ENCODE results near the gene KDM4E. TPM values are rescaled to one million over a fixed set of nuclear protein-coding genes. Genes with fewer than 3 reads are reported as not detected.

KDM4E gene
- total RNA-seq, 2 donors from 2014 or later, result not detected

Other genes starting within 250 kb of the KDM4E start
- gene CWC15, start 51.7 kb upstream of the KDM4E start, total RNA-seq, result 10 to 100 TPM; 75.1 to 91.4 TPM
- 1 to 10 TPM; 1.4 to 1.8 TPM for gene KDM4D, start 51.5 kb upstream of the KDM4E start, total RNA-seq
- not detected for gene KDM4F, start 24.2 kb downstream of the KDM4E start, total RNA-seq
- gene SRSF8, start 41.7 kb downstream of the KDM4E start, total RNA-seq, result 10 to 100 TPM; 37.9 to 43.7 TPM
- gene ENDOD1, start 64.6 kb downstream of the KDM4E start, total RNA-seq, result 10 to 100 TPM; 16.1 to 20.5 TPM
- 10 to 100 TPM; 13.7 to 15.6 TPM for gene SESN3, start 205.9 kb downstream of the KDM4E start, total RNA-seq

Measured in activated T-cell treated with anti-CD3 and anti-CD28 coated beads, Interleukin-2, amount 50 U/mL, for 72 hours (primary cell).